MCF 10A (cell line): ENCODE data around the gene PROM2. TPM values are rescaled to one million over a fixed set of nuclear protein-coding genes. Genes with fewer than 3 reads are reported as not detected.

ENCODE experiments used
- BruUV-seq: library from RNA; stranded (reverse); fragments of 400-500 nt; replicated peaks from 2 replicates; lab custom pipeline; 2021; lab: Mats Ljungman, UMichigan
- CTCF ChIA-PET: fragments of 300-600 bp; sonication (Branson Sonifier 250); formaldehyde crosslinking; extraction: SDS; loops from one replicate; lab custom pipeline; 2021; ENCODE audit warnings: antibody characterized with exemption, inconsistent platforms; lab: Yijun Ruan, JAX
- POLR2A ChIA-PET: fragments of 300-600, 350-650 bp; sonication (Branson Sonifier 250); formaldehyde crosslinking; extraction: SDS; loops from one replicate; lab custom pipeline; 2020; ENCODE audit warnings: antibody characterized with exemption, inconsistent platforms; lab: Yijun Ruan, JAX
- DNase-seq: peaks from one replicate; pipeline ENCODE4 v3.0.0-alpha.2; 2018; ENCODE audit not compliant: unreplicated experiment
- H3K27ac Mint-ChIP-seq: one replicate; pipeline ENCODE4 v1.8.0; 2022; ENCODE audit warnings: mild to moderate bottlenecking, low read depth, mixed read lengths; ENCODE audit not compliant: unreplicated experiment
- H3K27me3 Mint-ChIP-seq: one replicate; pipeline ENCODE4 v1.8.0; 2022; ENCODE audit warnings: mixed read lengths; ENCODE audit not compliant: insufficient read depth, unreplicated experiment
- H3K36me3 Mint-ChIP-seq: one replicate; pipeline ENCODE4 v1.8.0; 2022; ENCODE audit warnings: mild to moderate bottlenecking, moderate library complexity, mixed read lengths; ENCODE audit not compliant: insufficient read depth, unreplicated experiment
- H3K4me1 Mint-ChIP-seq: one replicate; pipeline ENCODE4 v1.8.0; 2022; ENCODE audit warnings: mixed read lengths; ENCODE audit not compliant: insufficient read depth, unreplicated experiment
- H3K4me3 Mint-ChIP-seq: one replicate; pipeline ENCODE4 v1.8.0; 2022; ENCODE audit warnings: mild to moderate bottlenecking, moderate library complexity, mixed read lengths; ENCODE audit not compliant: unreplicated experiment
- H3K9me3 Mint-ChIP-seq: one replicate; pipeline ENCODE4 v1.8.0; 2022; ENCODE audit warnings: mixed read lengths; ENCODE audit not compliant: unreplicated experiment
- intact Hi-C: fragments of 100-400 bp; cut with micrococcal nuclease; formaldehyde crosslinking; loops from 2 replicates; pipeline ENCODE4 v1.14.1; 2022
- total RNA-seq: library from RNA; stranded (reverse); gene quantifications from 2 replicates; pipeline ENCODE4 v1.2.3, GENCODE V29; 2022
- TF ChIP-seq, protein P1 (sequence below): fragments of 200-600 bp; IDR thresholded peaks from one replicate; pipeline ENCODE4 v1.8.0; 2022; ENCODE audit warnings: antibody characterized with exemption, mild to moderate bottlenecking; ENCODE audit not compliant: unreplicated experiment

PROM2 gene
- total RNA-seq, 1 experiment from 2014 or later: 2.6 TPM

DNA sequence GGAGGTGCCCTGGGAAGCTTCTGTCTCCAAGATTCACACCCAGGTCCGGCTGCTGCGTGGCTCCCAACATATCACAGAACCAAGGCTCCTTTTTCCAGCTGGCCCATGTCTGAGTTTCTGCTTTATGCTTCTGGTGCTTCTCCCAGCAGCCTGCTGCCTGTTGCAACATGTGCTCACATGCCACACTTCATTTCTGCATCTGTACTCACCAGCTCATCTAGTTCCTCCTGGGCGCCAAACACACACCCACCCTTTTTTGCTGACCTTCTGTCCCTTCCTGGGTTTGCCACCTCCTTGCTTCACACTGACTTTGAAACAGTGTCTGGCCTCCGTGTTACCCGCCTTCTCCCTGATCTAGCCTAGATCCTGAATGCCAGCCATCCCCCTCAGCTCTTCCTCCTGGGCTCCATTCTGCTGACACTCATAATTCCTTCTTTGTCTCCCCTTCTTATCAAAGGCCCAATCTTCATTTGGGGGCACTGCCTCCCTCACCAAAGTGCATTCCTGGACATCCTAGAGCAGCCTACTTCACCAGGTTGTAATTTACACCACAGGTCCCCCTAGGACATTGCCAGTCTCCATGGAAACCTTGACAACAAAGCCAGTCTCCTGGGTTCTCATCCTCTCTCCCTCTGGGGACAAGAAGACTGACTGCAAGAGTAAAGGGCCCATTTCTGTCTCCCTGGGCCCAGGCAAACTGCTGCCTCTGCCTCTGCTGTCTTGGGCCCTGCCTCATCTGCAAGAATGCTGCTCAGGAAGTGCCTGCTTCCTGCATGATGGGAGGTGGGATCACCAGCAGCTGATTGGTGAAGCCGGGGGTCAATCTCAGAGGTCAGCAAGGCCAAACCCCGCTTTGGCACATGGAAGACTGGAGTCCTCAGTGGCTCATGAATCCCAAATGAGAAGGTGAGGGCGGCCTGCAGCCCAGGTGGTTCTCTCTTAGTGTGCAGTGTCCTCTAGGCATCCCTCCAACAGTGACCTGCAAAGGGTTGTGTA is 13.9 kb upstream of the PROM2 start:
- BruUV-seq: no TSS peak
- Mint-ChIP-seq H3K4me3 (peak overlapping the region; percentile 9), H3K27ac (peak overlapping the region; percentile 71), H3K27me3 (no peaks in the 10 kb centered on the region), H3K36me3 (peaks cover 16% of the 10 kb centered on the region), H3K9me3 (no peaks in the 10 kb centered on the region), H3K4me1 (peaks cover 27% of the 10 kb centered on the region)
- DNase-seq: peak; percentile 82
- intact Hi-C loops: no loop called here
- TF ChIP-seq, protein P1, sequence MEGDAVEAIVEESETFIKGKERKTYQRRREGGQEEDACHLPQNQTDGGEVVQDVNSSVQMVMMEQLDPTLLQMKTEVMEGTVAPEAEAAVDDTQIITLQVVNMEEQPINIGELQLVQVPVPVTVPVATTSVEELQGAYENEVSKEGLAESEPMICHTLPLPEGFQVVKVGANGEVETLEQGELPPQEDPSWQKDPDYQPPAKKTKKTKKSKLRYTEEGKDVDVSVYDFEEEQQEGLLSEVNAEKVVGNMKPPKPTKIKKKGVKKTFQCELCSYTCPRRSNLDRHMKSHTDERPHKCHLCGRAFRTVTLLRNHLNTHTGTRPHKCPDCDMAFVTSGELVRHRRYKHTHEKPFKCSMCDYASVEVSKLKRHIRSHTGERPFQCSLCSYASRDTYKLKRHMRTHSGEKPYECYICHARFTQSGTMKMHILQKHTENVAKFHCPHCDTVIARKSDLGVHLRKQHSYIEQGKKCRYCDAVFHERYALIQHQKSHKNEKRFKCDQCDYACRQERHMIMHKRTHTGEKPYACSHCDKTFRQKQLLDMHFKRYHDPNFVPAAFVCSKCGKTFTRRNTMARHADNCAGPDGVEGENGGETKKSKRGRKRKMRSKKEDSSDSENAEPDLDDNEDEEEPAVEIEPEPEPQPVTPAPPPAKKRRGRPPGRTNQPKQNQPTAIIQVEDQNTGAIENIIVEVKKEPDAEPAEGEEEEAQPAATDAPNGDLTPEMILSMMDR: no peak
- CTCF ChIA-PET: interaction anchor here (0.5 to 2.7 kb wide), 10 partner anchors 18 to 144 kb away, joined by 3 to 28 read pairs (median 4); partner anchors contain the start of gene MRPS5
- POLR2A ChIA-PET: interaction anchor here (0.9 to 1.8 kb wide), 11 partner anchors 13 to 142 kb away, joined by 3 to 20 read pairs (median 4); partner anchors contain the start of gene FAHD2A

DNA sequence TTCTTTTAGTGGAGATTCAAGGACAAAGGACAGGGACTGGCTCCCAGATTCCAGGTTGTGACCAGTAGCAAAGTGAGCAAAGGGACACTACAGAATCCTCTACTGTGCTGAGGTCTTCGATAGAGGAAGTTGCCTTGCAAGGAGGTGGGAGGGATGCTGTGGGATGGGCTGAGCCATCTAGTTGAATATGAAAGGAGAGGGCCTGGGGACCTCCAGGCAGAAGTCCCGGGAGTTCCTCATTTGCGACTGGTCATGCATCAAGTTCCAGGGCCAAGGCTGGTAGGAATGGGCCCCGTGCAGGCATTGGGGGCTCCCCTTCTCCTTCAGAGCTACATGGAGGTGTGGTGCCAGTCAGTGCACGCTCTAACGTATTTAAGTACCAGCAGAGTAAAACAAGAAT is 12.6 kb upstream of the PROM2 start:
- no peak for DNase-seq
- Mint-ChIP-seq H3K4me3 (no peak overlapping the region), H3K4me1 (peaks cover 27% of the 10 kb centered on the region), H3K36me3 (peaks cover 16% of the 10 kb centered on the region), H3K27ac (no peak overlapping the region), H3K9me3 (no peaks in the 10 kb centered on the region), H3K27me3 (no peaks in the 10 kb centered on the region)
- ChIA-PET POLR2A (interaction anchor here (1.0 kb wide), 1 partner anchor 11 kb away, joined by 3 read pairs; no protein-coding TSS in a partner anchor), CTCF (interaction anchor here (0.7 to 2.7 kb wide), 3 partner anchors 16 to 30 kb away, joined by 5 to 21 read pairs (median 15); no protein-coding TSS in a partner anchor)
- no TSS peak for BruUV-seq
- intact Hi-C loops: no loop called here
- TF ChIP-seq, protein P1: no peak

DNA sequence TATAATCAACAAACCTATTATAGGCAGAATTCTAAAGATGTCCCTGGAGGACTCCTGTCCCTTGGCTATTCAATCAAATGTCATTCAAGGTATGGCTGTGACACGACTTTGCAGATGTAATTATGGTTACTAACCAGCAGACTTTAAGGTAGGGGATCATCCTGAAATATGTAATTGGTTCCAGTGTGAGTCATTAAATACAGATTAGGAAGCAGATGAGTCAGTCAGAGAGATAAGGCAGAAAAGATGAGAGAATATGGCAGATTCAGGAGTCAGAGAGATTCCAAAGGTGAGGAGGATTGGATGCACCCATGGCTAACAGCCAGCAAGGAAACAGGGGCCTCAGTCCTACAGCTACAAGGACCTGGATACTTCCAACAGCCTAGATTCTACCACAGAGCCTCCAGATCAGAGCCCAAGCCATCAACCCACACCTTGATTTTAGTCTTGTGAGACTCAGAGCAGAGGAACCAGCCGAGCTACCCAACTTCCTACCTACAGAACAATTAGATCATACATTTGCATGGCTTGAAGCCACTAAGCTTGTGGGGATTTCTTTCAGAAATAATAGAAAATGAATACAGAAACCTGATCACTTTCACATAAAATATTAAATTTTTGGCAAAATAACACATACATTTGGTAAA is 11.2 kb upstream of the PROM2 start:
- H3K9me3 Mint-ChIP-seq: no peaks in the 10 kb centered on the region
- BruUV-seq: no TSS peak
- peaks cover 16% of the 10 kb centered on the region for H3K36me3 Mint-ChIP-seq
- TF ChIP-seq, protein P1: no peak
- ChIA-PET POLR2A (interaction anchor here (1.5 kb wide), 1 partner anchor 15 kb away, joined by 4 read pairs; no protein-coding TSS in a partner anchor), CTCF (interaction anchor here (2.5 kb wide), 1 partner anchor 31 kb away, joined by 21 read pairs; no protein-coding TSS in a partner anchor)
- H3K4me1 Mint-ChIP-seq: peaks cover 27% of the 10 kb centered on the region
- no peak overlapping the region for H3K27ac Mint-ChIP-seq
- no peak overlapping the region for H3K4me3 Mint-ChIP-seq
- intact Hi-C loops: no loop called here
- no peaks in the 10 kb centered on the region for H3K27me3 Mint-ChIP-seq
- no peak for DNase-seq

DNA sequence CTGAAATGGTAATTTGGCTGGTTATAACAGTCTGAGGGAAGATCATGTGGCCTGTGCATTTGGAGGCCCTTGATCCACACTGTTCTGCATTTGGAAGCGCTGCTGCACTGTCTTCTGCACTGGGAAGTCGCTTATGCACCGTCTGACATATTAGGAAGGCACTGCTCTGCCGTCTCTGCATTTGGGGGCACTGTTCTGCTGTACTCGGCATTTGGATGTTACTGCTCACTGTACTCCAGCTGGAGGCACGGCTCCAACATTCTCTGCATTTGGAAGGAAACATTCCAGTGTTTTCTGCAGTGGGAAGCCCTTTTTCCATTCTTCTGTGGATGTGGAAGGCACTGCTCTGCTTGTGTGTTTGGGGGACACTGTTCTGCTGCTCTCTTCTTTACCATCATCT is 9.6 kb upstream of the PROM2 start:
- CTCF ChIA-PET: no interaction called here
- Mint-ChIP-seq H3K27me3 (no peaks in the 10 kb centered on the region), H3K9me3 (no peaks in the 10 kb centered on the region), H3K36me3 (peaks cover 16% of the 10 kb centered on the region), H3K4me1 (peaks cover 19% of the 10 kb centered on the region), H3K27ac (no peak overlapping the region), H3K4me3 (no peak overlapping the region)
- BruUV-seq: no TSS peak
- intact Hi-C loops: no loop called here
- DNase-seq: no peak
- POLR2A ChIA-PET: no interaction called here
- TF ChIP-seq, protein P1: no peak
